HEK293 (cell line): ENCODE results near the gene ARMH3.

Source experiments
- CTCF ChIP-seq: fragments of 450-650 bp; formaldehyde crosslinking; IDR thresholded peaks from 2 replicates; pipeline ENCODE4 v1.5.1; 2016; ENCODE audit warnings: missing biosample characterization, missing genetic modification characterization
- GFI1B ChIP-seq: fragments of 450-650 bp; formaldehyde crosslinking; IDR thresholded peaks from 2 replicates; pipeline ENCODE4 v1.5.1; 2016; ENCODE audit warnings: missing biosample characterization, missing genetic modification characterization
- GLI2 ChIP-seq: fragments of 450-650 bp; formaldehyde crosslinking; IDR thresholded peaks from 2 replicates; pipeline ENCODE4; 2017; ENCODE audit warnings: missing biosample characterization, missing genetic modification characterization, low read depth, borderline replicate concordance
- KLF8 ChIP-seq: fragments of 450-650 bp; formaldehyde crosslinking; IDR thresholded peaks from 2 replicates; pipeline ENCODE4 v1.5.1; 2016; ENCODE audit warnings: missing biosample characterization, missing genetic modification characterization
- TRIM28 ChIP-seq: IDR thresholded peaks from 2 replicates; pipeline ENCODE4 v1.6.1; 2011; ENCODE audit warnings: low read length, control low read depth, borderline replicate concordance
- ZNF335 ChIP-seq: fragments of 450-650 bp; formaldehyde crosslinking; conservative IDR thresholded peaks from 2 replicates; pipeline ENCODE4 v1.5.1; 2016; ENCODE audit warnings: missing biosample characterization, missing genetic modification characterization
- ZNF544 ChIP-seq: fragments of 450-650 bp; formaldehyde crosslinking; IDR thresholded peaks from 2 replicates; pipeline ENCODE4 v1.5.0; 2017; ENCODE audit warnings: missing biosample characterization, missing genetic modification characterization
- TF ChIP-seq, protein P1 (sequence below): fragments of 450-650 bp; formaldehyde crosslinking; IDR thresholded peaks from 2 replicates; pipeline ENCODE4 v1.5.1; 2016; ENCODE audit warnings: missing biosample characterization, missing genetic modification characterization, borderline replicate concordance

DNA sequence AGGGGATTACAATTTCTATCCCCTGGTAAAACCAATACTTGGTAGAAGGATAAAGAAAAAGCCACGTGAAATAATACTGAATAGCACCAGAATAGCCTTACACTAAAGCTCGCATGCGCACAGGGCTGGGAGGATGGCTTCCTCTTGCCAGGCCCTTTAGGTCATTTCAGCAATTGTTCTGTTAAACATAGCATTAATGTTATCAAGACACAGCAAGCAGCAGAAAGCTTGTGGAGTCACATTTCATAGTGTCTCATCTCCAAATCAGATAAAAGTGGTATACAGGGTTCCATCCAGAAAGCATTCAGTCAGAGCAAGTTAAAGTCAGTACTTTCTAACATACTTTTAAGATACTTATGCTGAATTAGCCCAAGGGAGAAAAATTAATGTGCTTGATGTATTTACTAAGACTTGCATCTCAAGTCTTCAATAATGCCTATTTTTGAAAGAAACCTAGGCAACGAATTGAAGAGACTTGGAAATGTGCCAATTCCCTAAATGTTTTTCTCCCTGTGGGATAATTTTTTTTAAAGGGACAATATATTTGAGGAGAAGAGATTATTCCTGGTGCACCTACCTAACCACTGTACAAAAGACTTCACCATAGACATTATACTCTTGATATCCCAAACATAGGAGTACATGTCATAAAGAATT, 258.4 kb downstream of the ARMH3 start:
- TF ChIP-seq ZNF335 (tag by site-specific recombination) = no peak
- TF ChIP-seq CTCF (tag by site-specific recombination) = no peak
- no peak for TF ChIP-seq ZNF544 (tag by site-specific recombination)
- TF ChIP-seq, protein P1, sequence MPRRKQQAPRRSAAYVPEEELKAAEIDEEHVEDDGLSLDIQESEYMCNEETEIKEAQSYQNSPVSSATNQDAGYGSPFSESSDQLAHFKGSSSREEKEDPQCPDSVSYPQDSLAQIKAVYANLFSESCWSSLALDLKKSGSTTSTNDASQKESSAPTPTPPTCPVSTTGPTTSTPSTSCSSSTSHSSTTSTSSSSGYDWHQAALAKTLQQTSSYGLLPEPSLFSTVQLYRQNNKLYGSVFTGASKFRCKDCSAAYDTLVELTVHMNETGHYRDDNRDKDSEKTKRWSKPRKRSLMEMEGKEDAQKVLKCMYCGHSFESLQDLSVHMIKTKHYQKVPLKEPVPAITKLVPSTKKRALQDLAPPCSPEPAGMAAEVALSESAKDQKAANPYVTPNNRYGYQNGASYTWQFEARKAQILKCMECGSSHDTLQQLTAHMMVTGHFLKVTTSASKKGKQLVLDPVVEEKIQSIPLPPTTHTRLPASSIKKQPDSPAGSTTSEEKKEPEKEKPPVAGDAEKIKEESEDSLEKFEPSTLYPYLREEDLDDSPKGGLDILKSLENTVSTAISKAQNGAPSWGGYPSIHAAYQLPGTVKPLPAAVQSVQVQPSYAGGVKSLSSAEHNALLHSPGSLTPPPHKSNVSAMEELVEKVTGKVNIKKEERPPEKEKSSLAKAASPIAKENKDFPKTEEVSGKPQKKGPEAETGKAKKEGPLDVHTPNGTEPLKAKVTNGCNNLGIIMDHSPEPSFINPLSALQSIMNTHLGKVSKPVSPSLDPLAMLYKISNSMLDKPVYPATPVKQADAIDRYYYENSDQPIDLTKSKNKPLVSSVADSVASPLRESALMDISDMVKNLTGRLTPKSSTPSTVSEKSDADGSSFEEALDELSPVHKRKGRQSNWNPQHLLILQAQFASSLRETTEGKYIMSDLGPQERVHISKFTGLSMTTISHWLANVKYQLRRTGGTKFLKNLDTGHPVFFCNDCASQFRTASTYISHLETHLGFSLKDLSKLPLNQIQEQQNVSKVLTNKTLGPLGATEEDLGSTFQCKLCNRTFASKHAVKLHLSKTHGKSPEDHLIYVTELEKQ (tag by site-specific recombination) = no peak
- TF ChIP-seq GFI1B (tag by site-specific recombination) = no peak
- TF ChIP-seq GLI2 = no peak
- no peak for TF ChIP-seq TRIM28
- no peak for TF ChIP-seq KLF8 (tag by site-specific recombination)
